Measurements from ENCODE around the gene AKNAD1.

AKNAD1 gene

DNA sequence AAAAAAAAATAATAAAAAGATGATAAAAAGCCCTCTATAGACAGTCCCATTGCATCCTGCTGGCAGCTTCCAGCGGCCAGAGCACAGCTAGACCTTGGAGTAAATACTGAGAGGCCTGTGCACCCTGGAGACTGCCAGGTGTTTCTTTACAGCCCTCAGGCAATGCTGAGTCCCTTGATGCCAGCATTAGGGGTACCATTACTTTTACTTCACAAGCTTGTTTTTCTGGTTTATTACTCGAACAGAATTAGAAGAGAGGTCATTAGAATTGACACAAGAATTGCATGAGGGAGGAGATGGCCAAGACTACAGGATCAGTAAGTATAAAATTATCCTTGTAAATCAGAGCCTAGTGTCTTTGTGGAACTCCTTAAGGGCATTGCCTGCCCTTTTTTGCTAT is 43.6 kb downstream of the AKNAD1 start:
- no peak for TF ChIP-seq TAF1 (IDR thresholded peaks at IDR 0.05; ENCODE audit: borderline replicate concordance, insufficient read depth, low read length)
- no peak for TF ChIP-seq POLR2AphosphoS5 (IDR thresholded peaks at IDR 0.05; ENCODE audit: low read depth, low read length)
- no peak for TF ChIP-seq REST (IDR thresholded peaks at IDR 0.05; ENCODE audit: insufficient read depth in 1 of 2, low read depth in 2 of 2, low read length in 2 of 2)
- TF ChIP-seq SIN3A (IDR thresholded peaks at IDR 0.05; ENCODE audit: borderline replicate concordance, insufficient read depth, low read length) = no peak
- TF ChIP-seq FOXP2 (optimal IDR thresholded peaks at IDR 0.05; ENCODE audit: borderline replicate concordance, extremely low read depth, extremely low read length, insufficient read depth) = no peak

DNA sequence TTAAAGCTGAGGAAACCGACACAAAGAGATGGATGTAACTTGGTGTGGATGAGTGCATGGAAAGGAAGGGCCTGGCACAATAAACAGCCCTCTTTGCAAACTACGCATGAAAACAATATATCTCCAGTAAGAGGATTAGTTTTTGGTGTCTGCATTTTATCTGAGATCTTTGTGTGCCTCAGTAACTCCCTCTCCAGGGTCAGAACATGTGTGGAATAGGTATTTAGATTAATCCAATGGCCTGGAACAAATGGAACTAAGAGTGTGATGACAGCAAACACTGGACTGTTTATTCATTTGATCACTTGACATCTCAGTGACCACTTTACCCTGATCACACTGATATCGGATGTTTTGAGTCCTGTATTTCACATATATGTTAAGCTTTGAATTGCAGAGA is 45.3 kb downstream of the AKNAD1 start:
- TF ChIP-seq SIN3A (IDR thresholded peaks at IDR 0.05; ENCODE audit: borderline replicate concordance, insufficient read depth, low read length) = no peak
- TF ChIP-seq REST (IDR thresholded peaks at IDR 0.05; ENCODE audit: insufficient read depth in 1 of 2, low read depth in 2 of 2, low read length in 2 of 2) = no peak
- no peak for TF ChIP-seq POLR2AphosphoS5 (IDR thresholded peaks at IDR 0.05; ENCODE audit: low read depth, low read length)
- no peak for TF ChIP-seq FOXP2 (optimal IDR thresholded peaks at IDR 0.05; ENCODE audit: borderline replicate concordance, extremely low read depth, extremely low read length, insufficient read depth)
- TF ChIP-seq TAF1 (IDR thresholded peaks at IDR 0.05; ENCODE audit: borderline replicate concordance, insufficient read depth, low read length) = no peak

- no peak for TF ChIP-seq TAF1 (IDR thresholded peaks at IDR 0.05; ENCODE audit: borderline replicate concordance, insufficient read depth, low read length)
- TF ChIP-seq SIN3A (IDR thresholded peaks at IDR 0.05; ENCODE audit: borderline replicate concordance, insufficient read depth, low read length) = no peak
- TF ChIP-seq POLR2AphosphoS5 (IDR thresholded peaks at IDR 0.05; ENCODE audit: low read depth, low read length) = no peak
- TF ChIP-seq REST (IDR thresholded peaks at IDR 0.05; ENCODE audit: insufficient read depth in 1 of 2, low read depth in 2 of 2, low read length in 2 of 2) = no peak
- no peak for TF ChIP-seq FOXP2 (optimal IDR thresholded peaks at IDR 0.05; ENCODE audit: borderline replicate concordance, extremely low read depth, extremely low read length, insufficient read depth)
Measured at GRCh38 chr1:108808438-108808837, 48.5 kb downstream of the AKNAD1 start.

DNA sequence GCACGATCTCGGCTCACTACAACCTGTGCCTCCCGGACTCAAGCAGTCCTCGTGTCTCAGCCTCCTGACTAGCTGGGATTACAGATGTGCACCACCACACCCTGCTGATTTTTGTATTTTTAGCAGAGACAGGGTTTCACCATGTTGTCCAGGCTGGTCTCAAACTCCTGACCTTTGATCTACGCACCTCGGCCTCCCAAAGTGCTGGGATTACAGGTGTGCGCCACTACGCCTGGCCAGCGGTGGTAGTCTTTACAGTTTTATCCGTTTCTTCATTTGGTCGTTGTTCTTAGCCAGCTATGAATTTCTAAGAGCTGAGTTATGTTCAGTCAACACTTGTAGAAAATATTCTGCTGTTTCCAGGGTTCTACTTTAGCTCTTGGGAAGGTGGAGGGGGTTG is 53.3 kb downstream of the AKNAD1 start:
- no peak for TF ChIP-seq FOXP2 (optimal IDR thresholded peaks at IDR 0.05; ENCODE audit: borderline replicate concordance, extremely low read depth, extremely low read length, insufficient read depth)
- TF ChIP-seq TAF1 (IDR thresholded peaks at IDR 0.05; ENCODE audit: borderline replicate concordance, insufficient read depth, low read length) = no peak
- TF ChIP-seq SIN3A (IDR thresholded peaks at IDR 0.05; ENCODE audit: borderline replicate concordance, insufficient read depth, low read length) = no peak

GRCh38 chr1:108801101-108801500 is 55.8 kb downstream of the AKNAD1 start:
- TF ChIP-seq REST (IDR thresholded peaks at IDR 0.05; ENCODE audit: insufficient read depth in 1 of 2, low read depth in 2 of 2, low read length in 2 of 2) (no peak), POLR2AphosphoS5 (IDR thresholded peaks at IDR 0.05; ENCODE audit: low read depth, low read length) (no peak), TAF1 (IDR thresholded peaks at IDR 0.05; ENCODE audit: borderline replicate concordance, insufficient read depth, low read length) (no peak), FOXP2 (optimal IDR thresholded peaks at IDR 0.05; ENCODE audit: borderline replicate concordance, extremely low read depth, extremely low read length, insufficient read depth) (no peak), SIN3A (IDR thresholded peaks at IDR 0.05; ENCODE audit: borderline replicate concordance, insufficient read depth, low read length) (no peak)

Measured in PFSK-1 (cell line).